MCF 10A (cell line): ENCODE data around the gene PRR5. TPM values are rescaled to one million over a fixed set of nuclear protein-coding genes. Genes with fewer than 3 reads are reported as not detected.

Experiments used
- BruUV-seq: library from RNA; stranded (reverse); fragments of 400-500 nt; replicated peaks from 2 replicates; lab custom pipeline; 2021; lab: Mats Ljungman, UMichigan
- CTCF ChIA-PET: fragments of 300-600 bp; sonication (Branson Sonifier 250); formaldehyde crosslinking; extraction: SDS; loops from one replicate; lab custom pipeline; 2021; ENCODE audit warnings: antibody characterized with exemption, inconsistent platforms; lab: Yijun Ruan, JAX
- POLR2A ChIA-PET: fragments of 300-600, 350-650 bp; sonication (Branson Sonifier 250); formaldehyde crosslinking; extraction: SDS; loops from one replicate; lab custom pipeline; 2020; ENCODE audit warnings: antibody characterized with exemption, inconsistent platforms; lab: Yijun Ruan, JAX
- DNase-seq: peaks from one replicate; pipeline ENCODE4 v3.0.0-alpha.2; 2018; ENCODE audit not compliant: unreplicated experiment
- H3K27ac Mint-ChIP-seq: one replicate; pipeline ENCODE4 v1.8.0; 2022; ENCODE audit warnings: mild to moderate bottlenecking, low read depth, mixed read lengths; ENCODE audit not compliant: unreplicated experiment
- H3K27me3 Mint-ChIP-seq: one replicate; pipeline ENCODE4 v1.8.0; 2022; ENCODE audit warnings: mixed read lengths; ENCODE audit not compliant: insufficient read depth, unreplicated experiment
- H3K36me3 Mint-ChIP-seq: one replicate; pipeline ENCODE4 v1.8.0; 2022; ENCODE audit warnings: mild to moderate bottlenecking, moderate library complexity, mixed read lengths; ENCODE audit not compliant: insufficient read depth, unreplicated experiment
- H3K4me1 Mint-ChIP-seq: one replicate; pipeline ENCODE4 v1.8.0; 2022; ENCODE audit warnings: mixed read lengths; ENCODE audit not compliant: insufficient read depth, unreplicated experiment
- H3K4me3 Mint-ChIP-seq: one replicate; pipeline ENCODE4 v1.8.0; 2022; ENCODE audit warnings: mild to moderate bottlenecking, moderate library complexity, mixed read lengths; ENCODE audit not compliant: unreplicated experiment
- H3K9me3 Mint-ChIP-seq: one replicate; pipeline ENCODE4 v1.8.0; 2022; ENCODE audit warnings: mixed read lengths; ENCODE audit not compliant: unreplicated experiment
- intact Hi-C: fragments of 100-400 bp; cut with micrococcal nuclease; formaldehyde crosslinking; loops from 2 replicates; pipeline ENCODE4 v1.14.1; 2022
- total RNA-seq: library from RNA; stranded (reverse); gene quantifications from 2 replicates; pipeline ENCODE4 v1.2.3, GENCODE V29; 2022
- TF ChIP-seq, protein P1 (sequence below): fragments of 200-600 bp; IDR thresholded peaks from one replicate; pipeline ENCODE4 v1.8.0; 2022; ENCODE audit warnings: antibody characterized with exemption, mild to moderate bottlenecking; ENCODE audit not compliant: unreplicated experiment

The PRR5 gene
- total RNA-seq, 1 experiment from 2014 or later = 11.0 TPM

DNA sequence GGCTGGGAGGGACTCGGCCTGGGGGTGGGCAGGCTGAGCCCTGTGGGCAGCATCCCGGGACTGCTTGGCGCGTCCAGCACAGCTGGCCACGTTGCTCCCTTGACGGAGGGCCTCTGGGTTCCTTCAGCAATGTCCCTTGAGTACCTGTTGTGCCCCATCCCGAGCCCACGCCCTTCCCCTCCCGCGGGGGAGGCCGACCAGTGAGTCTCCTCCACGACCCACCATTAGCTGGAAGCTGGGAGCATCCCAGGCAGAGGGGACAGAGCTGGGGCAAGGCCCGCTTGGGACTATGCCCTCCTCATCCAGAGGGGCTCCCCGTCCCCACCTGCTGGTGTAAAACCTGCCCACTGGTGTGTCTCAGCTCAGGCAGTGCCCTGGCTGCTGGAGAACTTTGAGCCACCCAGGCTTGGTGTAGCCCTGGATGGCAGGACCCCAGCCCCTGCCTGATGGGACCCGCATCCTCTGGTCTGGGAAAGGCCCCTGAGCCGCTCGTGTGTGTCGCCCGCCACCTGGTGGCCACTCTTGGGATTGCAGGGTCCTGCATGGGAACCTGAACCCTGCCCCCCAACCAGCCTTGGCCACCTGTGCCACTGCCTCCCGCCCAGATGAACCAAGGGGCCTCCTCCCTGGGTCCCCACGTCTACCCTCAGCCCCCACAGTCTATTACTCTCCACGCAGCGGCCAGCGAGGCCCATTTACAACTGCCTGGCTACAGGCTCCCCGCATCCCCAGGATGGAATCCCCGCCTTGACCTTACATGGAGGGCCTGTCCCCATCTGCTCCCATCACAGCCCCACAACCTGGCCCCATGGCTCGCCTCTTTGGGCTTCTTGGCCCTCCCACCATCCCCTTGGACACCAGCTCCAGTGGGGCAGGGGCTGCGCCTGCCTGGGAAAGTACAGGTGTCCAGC, 33.8 kb downstream of the PRR5 start:
- DNase-seq = peak; percentile 56
- H3K4me3 Mint-ChIP-seq = no peak overlapping the region
- CTCF ChIA-PET = interaction anchor here (0.5 to 2.7 kb wide), 23 partner anchors 8 to 360 kb away, joined by 3 to 14 read pairs (median 4); no protein-coding TSS in a partner anchor
- no peak overlapping the region for H3K27ac Mint-ChIP-seq
- intact Hi-C loops = loop anchor here (1.0 kb wide), 1 partner anchor 38 kb away; no protein-coding TSS in a partner anchor
- TF ChIP-seq, protein P1, sequence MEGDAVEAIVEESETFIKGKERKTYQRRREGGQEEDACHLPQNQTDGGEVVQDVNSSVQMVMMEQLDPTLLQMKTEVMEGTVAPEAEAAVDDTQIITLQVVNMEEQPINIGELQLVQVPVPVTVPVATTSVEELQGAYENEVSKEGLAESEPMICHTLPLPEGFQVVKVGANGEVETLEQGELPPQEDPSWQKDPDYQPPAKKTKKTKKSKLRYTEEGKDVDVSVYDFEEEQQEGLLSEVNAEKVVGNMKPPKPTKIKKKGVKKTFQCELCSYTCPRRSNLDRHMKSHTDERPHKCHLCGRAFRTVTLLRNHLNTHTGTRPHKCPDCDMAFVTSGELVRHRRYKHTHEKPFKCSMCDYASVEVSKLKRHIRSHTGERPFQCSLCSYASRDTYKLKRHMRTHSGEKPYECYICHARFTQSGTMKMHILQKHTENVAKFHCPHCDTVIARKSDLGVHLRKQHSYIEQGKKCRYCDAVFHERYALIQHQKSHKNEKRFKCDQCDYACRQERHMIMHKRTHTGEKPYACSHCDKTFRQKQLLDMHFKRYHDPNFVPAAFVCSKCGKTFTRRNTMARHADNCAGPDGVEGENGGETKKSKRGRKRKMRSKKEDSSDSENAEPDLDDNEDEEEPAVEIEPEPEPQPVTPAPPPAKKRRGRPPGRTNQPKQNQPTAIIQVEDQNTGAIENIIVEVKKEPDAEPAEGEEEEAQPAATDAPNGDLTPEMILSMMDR = peak; percentile 96
- no peaks in the 10 kb centered on the region for H3K36me3 Mint-ChIP-seq
- no peaks in the 10 kb centered on the region for H3K4me1 Mint-ChIP-seq
- POLR2A ChIA-PET = no interaction called here
- BruUV-seq = no TSS peak
- H3K27me3 Mint-ChIP-seq = no peaks in the 10 kb centered on the region
- no peaks in the 10 kb centered on the region for H3K9me3 Mint-ChIP-seq

DNA sequence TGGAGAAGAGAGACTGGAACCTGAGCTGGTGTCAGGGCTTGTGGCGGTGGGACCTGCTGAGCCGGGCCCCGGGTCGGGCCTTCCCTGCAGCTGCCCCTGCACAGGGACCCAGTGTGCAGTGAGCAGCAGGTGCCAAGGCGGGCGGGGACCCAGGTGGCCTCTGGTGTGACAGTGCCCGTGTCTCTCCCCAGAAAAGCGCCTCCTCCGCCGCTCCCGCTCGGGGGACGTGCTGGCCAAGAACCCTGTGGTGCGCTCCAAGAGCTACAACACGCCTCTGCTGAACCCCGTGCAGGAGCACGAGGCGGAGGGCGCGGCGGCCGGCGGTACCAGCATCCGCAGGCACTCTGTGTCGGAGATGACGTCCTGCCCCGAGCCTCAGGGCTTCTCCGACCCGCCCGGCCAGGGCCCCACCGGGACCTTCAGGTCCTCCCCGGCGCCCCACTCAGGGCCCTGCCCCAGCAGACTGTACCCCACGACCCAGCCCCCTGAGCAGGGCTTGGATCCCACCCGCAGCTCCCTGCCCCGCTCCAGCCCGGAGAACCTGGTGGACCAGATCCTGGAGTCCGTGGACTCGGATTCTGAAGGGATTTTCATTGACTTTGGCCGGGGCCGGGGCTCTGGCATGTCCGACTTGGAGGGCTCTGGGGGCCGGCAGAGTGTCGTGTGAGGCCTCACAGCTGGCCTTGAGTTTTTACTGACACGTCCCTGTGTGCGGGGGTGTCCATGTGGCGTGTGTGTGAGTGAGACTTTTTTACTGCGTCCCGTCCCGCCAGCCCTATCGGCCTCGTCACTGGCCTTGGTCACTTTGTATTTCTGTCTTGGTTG, 34.8 kb downstream of the PRR5 start:
- no peak for DNase-seq
- TF ChIP-seq, protein P1 = no peak
- no peak overlapping the region for H3K27ac Mint-ChIP-seq
- no peaks in the 10 kb centered on the region for H3K4me1 Mint-ChIP-seq
- ChIA-PET CTCF (interaction anchor here (0.6 to 2.7 kb wide), 10 partner anchors 9 to 359 kb away, joined by 3 to 14 read pairs (median 4); no protein-coding TSS in a partner anchor), POLR2A (no interaction called here)
- intact Hi-C loops = loop anchor here (1.0 kb wide), 1 partner anchor 39 kb away; no protein-coding TSS in a partner anchor
- BruUV-seq = no TSS peak
- H3K9me3 Mint-ChIP-seq = no peaks in the 10 kb centered on the region
- no peaks in the 10 kb centered on the region for H3K27me3 Mint-ChIP-seq
- H3K36me3 Mint-ChIP-seq = no peaks in the 10 kb centered on the region
- H3K4me3 Mint-ChIP-seq = no peak overlapping the region

DNA sequence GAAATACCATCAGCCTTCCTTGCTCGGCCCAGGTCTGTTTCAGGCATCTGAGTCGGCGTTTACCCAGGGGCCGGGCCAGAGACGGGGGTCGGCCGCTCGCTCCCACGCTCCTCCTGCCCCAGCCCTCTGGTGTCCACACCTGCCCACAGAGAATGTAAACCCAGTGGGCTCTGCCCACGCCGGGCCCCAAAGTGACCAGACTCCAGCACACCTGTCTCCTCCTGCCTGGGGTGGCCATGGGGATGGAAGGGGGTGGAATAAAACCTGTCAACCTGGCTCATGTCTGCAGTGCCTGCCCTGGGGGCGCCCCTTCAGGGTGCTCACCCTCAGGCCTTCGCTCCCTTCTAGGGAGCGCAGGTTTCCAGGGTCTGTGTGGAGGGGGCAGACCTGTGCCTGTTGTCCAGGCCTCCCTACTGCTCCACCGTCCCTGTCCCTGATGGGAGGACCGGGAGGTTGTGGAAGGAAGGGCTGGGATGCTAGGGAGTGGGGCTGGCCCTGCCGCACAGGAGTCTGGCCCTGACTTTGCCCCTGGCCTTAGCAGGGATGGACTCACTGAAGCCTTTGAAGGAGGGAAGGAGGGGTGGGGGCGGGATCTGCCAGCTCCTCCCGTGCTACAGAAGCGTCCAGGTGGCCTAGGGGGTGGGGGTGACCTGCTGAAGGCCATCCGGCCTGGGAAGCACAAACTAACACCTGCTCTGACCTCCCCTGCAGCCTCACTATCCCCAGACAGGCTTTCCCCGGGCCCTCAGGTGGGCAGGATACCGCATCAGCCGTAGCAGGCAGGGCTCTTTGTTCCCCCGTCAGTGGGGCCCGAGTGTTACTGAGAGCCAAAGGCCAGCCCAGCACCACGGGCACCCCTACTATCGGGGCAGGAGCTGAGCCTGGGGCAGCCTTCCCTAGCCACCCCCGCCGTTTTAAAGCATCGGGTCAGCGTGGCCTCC, 35.7 kb downstream of the PRR5 start:
- Mint-ChIP-seq H3K4me3 (no peak overlapping the region), H3K4me1 (no peaks in the 10 kb centered on the region), H3K36me3 (no peaks in the 10 kb centered on the region), H3K27me3 (no peaks in the 10 kb centered on the region), H3K27ac (no peak overlapping the region), H3K9me3 (no peaks in the 10 kb centered on the region)
- CTCF ChIA-PET = interaction anchor here (0.7 to 1.8 kb wide), 2 partner anchors 10 to 666 kb away, joined by 3 to 9 read pairs; no protein-coding TSS in a partner anchor
- intact Hi-C loops = no loop called here
- POLR2A ChIA-PET = interaction anchor here (0.6 kb wide), 1 partner anchor 1525 kb away, joined by 4 read pairs; no protein-coding TSS in a partner anchor
- BruUV-seq = no TSS peak
- TF ChIP-seq, protein P1 = no peak
- no peak for DNase-seq
